WTC11 (cell line): ENCODE data around the gene SLC2A6. TPM values are rescaled to one million over a fixed set of nuclear protein-coding genes. Genes with fewer than 3 reads are reported as not detected.
"Not testable (repeated sequence)": the region's sequence is repeated elsewhere in the genome, so short reads cannot be mapped to it uniquely, and the experiment has no call there.

Source experiments
- ATAC-seq: fragments of 200-7000 bp; cut with Tn5 transposase; 2 replicates; pipeline ENCODE4 v1.10.0; 2021; ENCODE audit warnings: mild to moderate bottlenecking, moderate library complexity
- CTCF ChIA-PET: fragments of 300-600 bp; sonication (Branson Sonifier 250); formaldehyde crosslinking; loops from one replicate; lab custom pipeline; 2021; ENCODE audit warnings: antibody characterized with exemption; lab: Charles Lee
- POLR2A ChIA-PET: fragments of 350-600 bp; sonication (Branson Sonifier 250); formaldehyde crosslinking; loops from one replicate; lab custom pipeline; 2021; ENCODE audit warnings: antibody characterized with exemption; lab: Charles Lee
- DNase-seq: peaks from one replicate; pipeline ENCODE4 v3.0.0; 2021; ENCODE audit warnings: low spot score
- H3K27ac Mint-ChIP-seq: 2 replicates; pipeline ENCODE4 v1.8.0; 2021; ENCODE audit warnings: mixed read lengths
- H3K27me3 Mint-ChIP-seq: 2 replicates; pipeline ENCODE4 v1.8.0; 2021; ENCODE audit warnings: low read depth, mild to moderate bottlenecking, moderate library complexity, mixed read lengths
- H3K36me3 Mint-ChIP-seq: 2 replicates; pipeline ENCODE4 v1.8.0; 2021; ENCODE audit warnings: mixed read lengths
- H3K4me1 Mint-ChIP-seq: 2 replicates; pipeline ENCODE4 v1.8.0; 2022; ENCODE audit warnings: mixed read lengths
- H3K4me3 Mint-ChIP-seq: 2 replicates; pipeline ENCODE4 v1.8.0; 2021; ENCODE audit warnings: mild to moderate bottlenecking, moderate library complexity, mixed read lengths
- H3K9me3 Mint-ChIP-seq: 2 replicates; pipeline ENCODE4 v1.8.0; 2021; ENCODE audit warnings: mixed read lengths
- AR ChIP-seq: fragments of 250-450 bp; sonication (Bioruptor Pico); IDR thresholded peaks from 2 replicates; pipeline ENCODE4 v1.9.0; 2021; ENCODE audit warnings: mild to moderate bottlenecking
- HMGA2 ChIP-seq: fragments of 250-450 bp; sonication (Bioruptor Pico); IDR thresholded peaks from 2 replicates; pipeline ENCODE4 v1.4.0; 2021; ENCODE audit warnings: mild to moderate bottlenecking, moderate library complexity
- NFATC4 ChIP-seq: fragments of 250-450 bp; sonication (Bioruptor Pico); IDR thresholded peaks from 2 replicates; pipeline ENCODE4 v1.9.0; 2021; ENCODE audit warnings: mild to moderate bottlenecking
- NFE2L1 ChIP-seq: sonication (generic); formaldehyde crosslinking; IDR thresholded peaks from 2 replicates; pipeline ENCODE4 v1.8.1; 2023; ENCODE audit warnings: missing genetic modification reagents
- NR1H2 ChIP-seq: sonication (generic); formaldehyde crosslinking; IDR thresholded peaks from 2 replicates; pipeline ENCODE4 v1.9.0; 2021; ENCODE audit warnings: mild to moderate bottlenecking, moderate library complexity, missing genetic modification reagents
- SMAD3 ChIP-seq: sonication (generic); formaldehyde crosslinking; IDR thresholded peaks from 2 replicates; pipeline ENCODE4 v1.8.0; 2022; ENCODE audit warnings: missing genetic modification reagents, mild to moderate bottlenecking, borderline replicate concordance
- SMAD4 ChIP-seq: sonication (generic); formaldehyde crosslinking; IDR thresholded peaks from 2 replicates; pipeline ENCODE4 v1.8.0; 2022; ENCODE audit warnings: mild to moderate bottlenecking, missing genetic modification reagents
- ZNF121 ChIP-seq: sonication (generic); formaldehyde crosslinking; IDR thresholded peaks from 2 replicates; pipeline ENCODE4 v1.8.0; 2023; ENCODE audit warnings: missing genetic modification reagents
- ZNF263 ChIP-seq: sonication (generic); formaldehyde crosslinking; IDR thresholded peaks from 2 replicates; pipeline ENCODE4 v1.8.1; 2022; ENCODE audit warnings: low read depth, mild to moderate bottlenecking, moderate library complexity, missing genetic modification reagents
- ZNF423 ChIP-seq: fragments of 250-450 bp; sonication (Bioruptor Pico); IDR thresholded peaks from 2 replicates; pipeline ENCODE4 v2.1.2; 2022; ENCODE audit warnings: mild to moderate bottlenecking, moderate library complexity
- ZNF512 ChIP-seq: sonication (generic); formaldehyde crosslinking; IDR thresholded peaks from 2 replicates; pipeline ENCODE4 v1.8.1; 2022; ENCODE audit warnings: missing genetic modification reagents, borderline replicate concordance
- total RNA-seq: library from RNA; stranded (reverse); gene quantifications from 3 replicates; pipeline ENCODE4 v1.2.3, GENCODE V29; 2021
- TF ChIP-seq, protein P1 (sequence below): fragments of 250-450 bp; sonication (Bioruptor Pico); conservative IDR thresholded peaks from 2 replicates; pipeline ENCODE4 v1.9.0; 2021; ENCODE audit warnings: mild to moderate bottlenecking

SLC2A6 gene
- total RNA-seq, 1 experiment from 2014 or later: 16.6 TPM

DNA sequence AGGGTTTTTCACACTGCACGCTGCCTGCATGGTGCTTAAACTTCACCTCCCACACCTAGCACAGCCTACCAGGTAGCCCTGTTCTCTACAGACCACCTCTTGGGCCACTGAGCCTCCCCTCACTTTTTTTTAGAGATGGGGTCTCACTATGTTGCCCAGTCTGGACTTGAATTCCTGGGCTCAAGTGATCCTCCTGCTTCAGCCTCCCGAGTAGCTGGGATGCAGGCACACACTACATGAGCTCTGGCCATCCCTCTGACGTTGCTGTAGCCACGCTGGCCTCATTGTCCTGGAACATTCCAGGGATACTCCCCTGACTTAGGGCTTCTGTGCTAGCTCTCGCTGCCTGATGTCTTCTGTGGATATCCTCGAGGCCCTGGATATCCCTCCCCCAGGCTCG, 26.3 kb downstream of the SLC2A6 start:
- TF ChIP-seq ZNF121 (CRISPR knock-in tag) (0 out of 2 replicates have a peak, but pooled peaks have one; percentile 29), ZNF263 (CRISPR knock-in tag) (no peak), NFATC4 (no peak), SMAD3 (CRISPR knock-in tag) (no peak)
- H3K27ac Mint-ChIP-seq: no peak overlapping the region
- POLR2A ChIA-PET: no interaction called here
- H3K4me1 Mint-ChIP-seq: peaks cover 3% of the 10 kb centered on the region; the same call in 1 of the 2 replicates
- H3K36me3 Mint-ChIP-seq: no peaks in the 10 kb centered on the region
- H3K4me3 Mint-ChIP-seq: no peak overlapping the region
- CTCF ChIA-PET: interaction anchor here (0.7 to 1.5 kb wide), 2 partner anchors 10 kb away, joined by 3 to 4 read pairs; no protein-coding TSS in a partner anchor
- no peaks in the 10 kb centered on the region for H3K9me3 Mint-ChIP-seq
- H3K27me3 Mint-ChIP-seq: no peaks in the 10 kb centered on the region
- DNase-seq (no peak), ATAC-seq (no peak)

- H3K9me3 Mint-ChIP-seq, H3K4me1 Mint-ChIP-seq, H3K27me3 Mint-ChIP-seq, H3K36me3 Mint-ChIP-seq, POLR2A ChIA-PET, H3K27ac Mint-ChIP-seq, H3K4me3 Mint-ChIP-seq, ATAC-seq, DNase-seq: not testable (repeated sequence)
- CTCF ChIA-PET: interaction anchor here (0.6 to 1.5 kb wide), 3 partner anchors 9 to 14 kb away, joined by 3 to 4 read pairs (median 3); no protein-coding TSS in a partner anchor
These were observed 27.0 kb downstream of the SLC2A6 start for GRCh38 chr9:133451865-133452264.

- DNase-seq (peak; percentile 13), ATAC-seq (no peak)
These were observed 29.1 kb downstream of the SLC2A6 start for GRCh38 chr9:133449760-133450159.

More at GRCh38 chr9:133449760-133450159, 29.1 kb downstream of the SLC2A6 start:
- no peaks in the 10 kb centered on the region for H3K4me1 Mint-ChIP-seq
- H3K36me3 Mint-ChIP-seq: no peaks in the 10 kb centered on the region
- H3K9me3 Mint-ChIP-seq: no peaks in the 10 kb centered on the region
- H3K4me3 Mint-ChIP-seq: no peak overlapping the region
- no peaks in the 10 kb centered on the region for H3K27me3 Mint-ChIP-seq
- POLR2A ChIA-PET: no interaction called here
- no peak overlapping the region for H3K27ac Mint-ChIP-seq
- no peak for TF ChIP-seq NFE2L1 (CRISPR knock-in tag)
- no peak for TF ChIP-seq AR
- TF ChIP-seq NR1H2 (CRISPR knock-in tag): no peak
- TF ChIP-seq SMAD4: no peak
- TF ChIP-seq ZNF423 (CRISPR knock-in tag): no peak
- TF ChIP-seq, protein P1, sequence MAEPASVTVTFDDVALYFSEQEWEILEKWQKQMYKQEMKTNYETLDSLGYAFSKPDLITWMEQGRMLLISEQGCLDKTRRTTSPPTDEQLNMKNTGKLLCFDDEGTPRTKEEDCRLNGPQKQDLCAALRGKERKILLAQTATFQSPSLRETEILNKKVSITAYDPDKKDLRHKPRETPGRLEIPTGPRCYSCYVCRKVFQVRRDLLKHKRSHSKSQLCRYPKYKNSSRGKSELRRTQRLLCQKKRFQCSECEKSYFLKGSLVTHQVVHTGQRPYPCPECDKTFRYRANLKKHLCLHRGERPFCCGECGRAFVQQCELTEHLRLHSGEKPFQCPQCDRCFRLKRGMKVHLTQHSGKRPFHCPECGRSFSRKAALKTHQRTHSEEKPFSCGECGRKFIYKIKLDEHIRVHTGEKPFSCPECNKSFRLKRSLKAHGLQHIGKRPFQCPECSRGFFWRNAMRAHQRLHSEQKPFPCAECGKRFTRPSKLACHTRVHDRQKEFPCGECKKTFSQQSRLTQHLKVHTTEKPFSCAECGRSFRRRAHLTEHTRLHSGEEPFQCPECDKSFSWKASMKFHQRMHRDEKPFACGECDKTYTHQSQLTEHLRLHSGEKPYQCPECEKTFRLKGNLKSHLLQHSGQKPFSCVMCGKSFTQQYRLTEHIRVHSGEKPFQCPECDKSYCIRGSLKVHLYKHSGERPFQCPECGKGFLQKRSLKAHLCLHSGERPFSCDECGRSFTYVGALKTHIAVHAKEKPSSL (CRISPR knock-in tag): no peak
- TF ChIP-seq HMGA2 (CRISPR knock-in tag): no peak
- no peak for TF ChIP-seq ZNF512 (CRISPR knock-in tag)
- TF ChIP-seq, all 79 proteins: peak for 0
- CTCF ChIA-PET: interaction anchor here (0.8 to 1.6 kb wide), 3 partner anchors 10 to 19 kb away, joined by 3 to 15 read pairs (median 4); partner anchors contain the start of gene CACFD1
